Neural progenitor cell (in vitro differentiated cells): Measurements from ENCODE around the gene SLC7A10.

ENCODE experiments used
- EZH2 ChIP-seq: fragments of 200-600 bp; sonication (generic); IDR thresholded peaks from 2 replicates; pipeline ENCODE4 v1.6.1; 2017; ENCODE audit warnings: antibody characterized with exemption, mild to moderate bottlenecking, moderate library complexity
- TF ChIP-seq, protein P1 (sequence below): fragments of 200-600 bp; sonication (generic); IDR thresholded peaks from 2 replicates; pipeline ENCODE4 v1.5.1; 2017; ENCODE audit warnings: antibody characterized with exemption, mild to moderate bottlenecking

GRCh38 chr19:33201886-33202545 is 23.6 kb downstream of the SLC7A10 start:
- TF ChIP-seq, protein P1, sequence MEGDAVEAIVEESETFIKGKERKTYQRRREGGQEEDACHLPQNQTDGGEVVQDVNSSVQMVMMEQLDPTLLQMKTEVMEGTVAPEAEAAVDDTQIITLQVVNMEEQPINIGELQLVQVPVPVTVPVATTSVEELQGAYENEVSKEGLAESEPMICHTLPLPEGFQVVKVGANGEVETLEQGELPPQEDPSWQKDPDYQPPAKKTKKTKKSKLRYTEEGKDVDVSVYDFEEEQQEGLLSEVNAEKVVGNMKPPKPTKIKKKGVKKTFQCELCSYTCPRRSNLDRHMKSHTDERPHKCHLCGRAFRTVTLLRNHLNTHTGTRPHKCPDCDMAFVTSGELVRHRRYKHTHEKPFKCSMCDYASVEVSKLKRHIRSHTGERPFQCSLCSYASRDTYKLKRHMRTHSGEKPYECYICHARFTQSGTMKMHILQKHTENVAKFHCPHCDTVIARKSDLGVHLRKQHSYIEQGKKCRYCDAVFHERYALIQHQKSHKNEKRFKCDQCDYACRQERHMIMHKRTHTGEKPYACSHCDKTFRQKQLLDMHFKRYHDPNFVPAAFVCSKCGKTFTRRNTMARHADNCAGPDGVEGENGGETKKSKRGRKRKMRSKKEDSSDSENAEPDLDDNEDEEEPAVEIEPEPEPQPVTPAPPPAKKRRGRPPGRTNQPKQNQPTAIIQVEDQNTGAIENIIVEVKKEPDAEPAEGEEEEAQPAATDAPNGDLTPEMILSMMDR = no peak
- TF ChIP-seq EZH2 = no peak
